D341Med (cell line): ENCODE measurements around the gene TP53RK.
"Not testable (repeated sequence)": the region's sequence is repeated elsewhere in the genome, so short reads cannot be mapped to it uniquely, and the experiment has no call there.

ENCODE experiments used
- DNase-seq: peaks from one replicate; pipeline ENCODE4 v3.0.0; 2012; ENCODE audit warnings: low spot score

TP53RK gene

DNA sequence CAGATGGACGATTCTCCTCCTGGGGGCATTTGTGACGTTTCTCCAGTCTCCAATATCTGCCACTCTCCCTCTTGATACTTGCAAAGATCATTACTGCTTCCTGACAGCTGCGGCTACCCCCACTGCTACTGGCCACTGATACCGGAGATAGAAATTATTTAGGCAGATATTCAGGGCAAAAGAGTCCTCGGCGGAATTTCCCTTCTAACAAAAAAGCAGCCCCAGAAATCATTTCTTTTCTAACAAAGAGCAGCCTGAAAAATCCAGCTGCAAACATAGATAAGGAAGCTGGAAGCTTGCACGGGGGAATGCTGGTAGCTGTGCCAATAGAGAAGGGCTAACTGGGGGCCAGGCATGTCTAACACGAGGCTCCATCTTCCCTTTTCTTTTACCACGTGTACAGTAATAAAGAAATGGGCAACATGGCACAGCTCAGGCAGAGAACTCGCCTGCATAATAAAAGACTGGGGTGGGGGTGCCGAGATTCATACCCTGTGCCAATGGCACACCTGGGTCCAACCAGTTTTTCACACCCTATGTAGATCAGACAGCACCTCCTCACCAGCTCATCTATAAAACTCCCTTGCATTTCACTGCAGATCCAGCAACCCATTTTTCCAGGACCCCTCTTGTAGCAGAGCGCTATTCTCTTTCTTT is 6.1 kb downstream of the TP53RK start:
- DNase-seq: no peak

DNA sequence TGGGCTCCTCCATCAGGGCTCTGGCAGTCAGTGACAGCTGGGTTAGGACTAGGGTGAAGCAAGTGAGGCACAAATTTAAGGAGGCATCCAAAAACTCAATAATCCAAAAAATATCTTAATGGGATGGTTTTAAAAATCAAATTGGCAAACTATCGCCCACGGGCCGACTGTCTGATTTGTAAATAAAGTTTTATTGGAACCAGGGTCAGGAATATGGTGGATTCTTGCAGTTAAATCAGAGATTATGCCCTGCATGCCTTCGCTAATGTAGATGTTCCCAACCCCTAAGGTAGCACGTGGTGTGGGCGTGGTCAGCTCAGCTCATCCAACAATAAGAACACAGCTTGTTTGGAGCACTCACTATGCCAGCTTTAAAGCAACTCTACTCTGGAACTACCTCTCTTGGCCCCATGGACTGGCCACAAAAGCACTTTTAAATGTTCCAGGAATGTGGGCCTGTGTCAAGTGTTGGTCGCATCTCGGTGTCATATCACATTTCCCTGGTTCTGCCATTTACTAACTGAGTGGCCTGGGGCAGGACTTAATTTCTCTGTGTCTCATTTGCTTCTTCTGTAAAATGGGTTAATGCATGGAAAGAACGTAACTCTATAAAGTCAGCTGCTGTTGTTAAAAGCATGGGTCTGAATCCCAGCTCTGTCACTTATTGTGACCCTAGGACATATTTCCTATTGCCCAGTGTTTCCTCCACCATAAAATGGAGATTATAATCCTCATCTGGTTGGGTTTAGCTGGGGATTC is 7.0 kb downstream of the TP53RK start:
- DNase-seq: no peak

DNA sequence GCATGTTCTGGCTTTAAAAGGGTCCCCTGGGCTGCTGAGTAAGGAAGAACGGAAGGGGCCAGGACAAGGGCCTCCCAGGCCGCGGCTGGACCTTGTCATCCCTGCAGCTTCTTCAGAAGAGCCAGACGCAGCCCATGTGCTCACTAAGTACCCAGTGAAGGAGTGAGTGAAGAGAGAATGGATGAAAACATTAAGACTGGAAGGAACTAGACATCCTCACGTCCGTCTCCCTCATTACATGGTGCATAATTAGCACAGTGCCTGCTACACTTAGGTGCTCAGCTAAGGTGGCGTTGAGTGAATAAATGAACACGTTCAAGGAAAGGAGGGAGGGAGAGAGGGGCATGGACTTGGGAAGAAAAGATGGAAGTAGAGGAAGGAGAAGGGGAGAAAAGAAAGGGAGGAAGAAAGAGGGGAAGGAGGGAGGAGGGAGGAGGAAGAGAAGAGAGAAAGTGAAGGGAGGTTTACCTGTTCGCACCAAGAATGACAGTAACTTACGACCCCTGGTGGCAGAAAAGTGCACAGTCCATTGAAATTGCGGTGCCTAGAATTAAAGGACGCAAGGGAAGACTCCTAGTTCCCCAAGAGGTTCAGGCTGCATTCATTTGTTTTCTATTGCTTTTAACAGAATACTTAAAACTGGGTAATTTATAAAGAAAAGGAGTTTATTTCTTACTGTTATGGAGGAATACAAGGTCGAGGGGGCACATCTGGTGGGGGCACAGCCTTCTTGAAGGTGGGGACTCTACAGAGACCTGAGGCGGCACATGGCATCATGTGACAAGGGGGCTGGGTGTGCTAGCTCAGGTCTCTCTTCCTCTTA is 8.0 kb downstream of the TP53RK start:
- peak; percentile 66 for DNase-seq

DNA sequence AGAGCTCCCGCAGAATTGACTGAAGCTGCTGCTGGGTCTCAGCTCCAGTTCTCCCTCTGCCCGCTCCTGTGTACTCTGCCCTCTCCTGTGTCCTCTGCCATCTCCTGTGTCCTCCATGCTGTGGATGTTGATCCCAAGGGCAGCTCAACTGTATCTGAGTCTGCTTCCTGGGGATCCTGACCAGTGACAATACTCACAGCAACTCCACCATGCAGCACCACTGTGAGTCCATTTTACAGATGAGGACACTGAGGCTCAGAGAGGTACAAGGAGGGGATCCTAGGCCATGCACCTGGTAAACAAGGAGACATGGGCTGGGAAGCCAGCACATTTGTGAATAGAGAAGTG is 8.6 kb downstream of the TP53RK start:
- DNase-seq: no peak

DNA sequence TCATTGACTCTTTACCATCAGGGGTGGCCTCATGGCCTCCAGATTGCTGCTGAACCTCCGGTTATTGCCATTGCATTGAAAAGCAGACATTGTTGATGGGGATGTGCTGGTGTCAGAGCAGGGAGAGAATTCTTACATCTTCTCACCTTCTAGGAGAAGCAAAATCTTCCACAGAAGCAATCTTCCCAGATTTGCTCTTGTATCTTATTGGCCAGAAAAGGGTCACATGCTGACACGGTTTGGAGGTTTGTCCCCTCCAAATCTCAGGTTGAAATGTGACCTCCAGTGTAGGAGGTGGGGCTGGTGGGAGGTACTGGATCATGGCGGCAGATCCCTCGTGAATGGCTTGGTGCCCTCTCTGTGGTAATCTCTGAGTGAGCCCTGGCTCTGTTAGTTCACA is 10.7 kb downstream of the TP53RK start:
- DNase-seq: no peak

DNA sequence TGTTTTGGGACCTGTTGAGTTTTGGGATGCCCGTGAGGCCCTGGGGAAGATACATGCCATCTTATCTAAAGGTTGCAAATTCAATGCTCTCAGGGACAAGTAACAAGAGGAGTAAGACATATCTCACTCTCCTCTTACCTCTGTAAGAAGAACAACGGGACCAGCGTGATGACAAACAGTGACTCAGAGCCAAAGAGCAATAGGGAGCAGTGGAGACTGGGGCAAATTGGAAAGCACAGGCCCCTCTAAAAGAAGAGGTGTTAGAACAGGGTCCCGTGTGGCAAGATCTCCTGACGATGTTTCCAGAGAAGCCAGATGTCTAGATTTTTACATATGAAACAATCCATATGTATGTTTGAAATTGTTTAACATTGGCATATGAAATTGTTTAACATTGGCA is 11.6 kb downstream of the TP53RK start:
- no peak for DNase-seq

DNA sequence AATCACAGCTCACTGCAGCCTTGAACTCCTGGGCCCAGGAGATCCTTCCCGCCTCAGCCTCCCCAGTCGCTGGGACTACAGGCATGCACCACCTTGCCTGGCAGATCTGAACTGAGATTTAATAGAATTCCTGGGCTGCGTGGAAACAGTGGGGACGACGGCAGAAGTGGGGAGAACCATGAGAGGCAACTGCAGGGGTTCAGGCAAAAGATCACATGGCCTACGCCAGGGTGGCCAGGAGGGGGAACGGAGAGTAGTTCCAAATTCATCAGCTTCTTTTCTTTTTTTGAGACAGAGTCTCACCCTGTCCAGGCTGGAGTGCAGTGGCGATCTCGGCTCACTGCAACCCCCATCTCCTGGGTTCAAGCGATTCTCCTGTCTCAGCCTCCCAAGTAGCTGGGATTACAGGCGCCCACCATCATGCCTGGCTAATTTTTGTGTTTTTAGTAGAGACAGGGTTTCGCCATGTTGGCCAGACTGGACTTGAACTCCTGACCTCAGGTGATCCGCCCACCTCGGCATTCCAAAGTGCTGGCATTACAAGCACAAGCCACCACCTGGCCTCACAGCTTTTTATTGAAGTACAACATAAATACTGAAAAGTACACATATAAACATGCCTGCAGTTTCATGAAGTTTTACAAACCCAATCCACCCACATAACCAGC is 12.5 kb downstream of the TP53RK start:
- not testable (repeated sequence) for DNase-seq

DNA sequence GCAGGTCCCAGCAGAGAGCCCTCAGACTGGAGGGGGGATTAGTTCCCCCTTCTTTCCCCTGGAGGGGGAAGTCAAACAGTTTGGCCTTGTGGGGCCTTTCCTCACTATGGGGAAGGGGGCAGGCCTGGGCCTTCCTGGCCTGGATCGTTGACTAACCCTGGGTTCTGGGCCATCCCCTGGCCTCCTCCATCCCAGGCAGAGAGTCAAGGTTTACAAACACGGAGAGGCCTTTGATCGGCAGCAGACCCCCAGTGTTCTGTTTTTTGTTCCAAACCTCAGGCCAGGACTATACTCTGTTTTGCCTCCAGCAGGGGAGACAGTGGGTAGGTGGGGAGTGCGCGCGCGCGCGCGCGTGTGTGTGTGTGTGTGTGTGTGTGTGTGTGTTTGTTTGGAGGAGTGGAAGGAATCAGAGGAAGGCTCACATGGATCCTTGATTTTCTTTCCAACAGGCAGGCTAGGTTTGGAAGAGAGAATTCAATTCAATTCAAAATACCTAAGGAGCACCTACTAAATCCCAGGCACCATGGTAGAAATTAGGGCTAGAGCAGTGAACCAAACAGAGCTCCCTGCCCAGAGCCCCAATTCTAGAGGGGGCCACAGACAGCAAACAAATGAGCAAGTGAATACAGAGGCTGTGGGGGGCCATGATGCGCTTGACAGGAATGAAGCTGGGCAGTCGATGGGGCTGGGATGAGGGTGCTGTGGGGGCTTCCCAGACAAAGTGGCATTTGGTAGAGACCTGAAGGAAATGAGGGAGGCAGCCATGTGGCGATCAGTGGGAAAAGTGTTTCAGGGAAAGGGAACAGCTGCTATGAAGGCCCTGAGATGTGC is 14.8 kb downstream of the TP53RK start:
- DNase-seq: no peak

DNA sequence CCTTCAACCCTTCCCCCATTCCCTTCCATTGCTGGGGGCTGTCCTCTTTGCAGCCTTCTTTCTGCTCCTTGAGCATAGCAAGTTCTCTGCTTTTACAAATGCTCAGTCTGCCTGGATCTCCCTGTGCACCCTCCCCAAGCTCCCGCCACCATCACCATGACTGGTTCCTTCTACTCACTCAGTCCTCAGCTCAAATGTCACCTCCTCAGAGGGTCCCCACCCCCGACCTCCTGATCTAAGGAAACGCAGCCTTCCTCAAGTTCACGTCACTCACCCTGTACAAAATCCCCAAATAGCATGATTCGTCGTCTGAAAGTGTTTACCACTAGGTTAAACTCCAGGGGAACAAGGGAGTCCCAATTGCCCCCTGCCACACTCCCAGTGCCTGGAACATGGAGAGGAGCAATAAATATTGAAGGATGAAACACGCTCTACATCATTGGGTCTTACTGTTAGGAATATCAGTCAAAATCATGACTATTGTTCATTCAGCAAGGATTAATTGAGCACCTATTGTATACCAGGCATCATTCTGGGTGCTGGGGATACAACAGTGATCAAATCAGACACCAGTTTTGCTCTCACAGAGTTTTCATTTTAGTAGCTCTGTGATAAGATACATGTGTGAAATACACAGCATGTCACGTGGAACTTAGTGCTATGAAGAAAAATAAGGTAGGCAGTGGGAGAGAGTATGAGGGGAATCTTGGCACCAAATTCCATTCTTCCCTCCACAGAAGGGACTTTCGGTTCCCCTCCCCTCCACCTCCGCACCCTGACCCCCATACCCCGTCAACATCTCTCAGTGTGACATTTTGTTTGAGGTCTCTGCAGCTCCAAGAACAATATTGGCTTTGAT is 15.6 kb downstream of the TP53RK start:
- DNase-seq: no peak

DNA sequence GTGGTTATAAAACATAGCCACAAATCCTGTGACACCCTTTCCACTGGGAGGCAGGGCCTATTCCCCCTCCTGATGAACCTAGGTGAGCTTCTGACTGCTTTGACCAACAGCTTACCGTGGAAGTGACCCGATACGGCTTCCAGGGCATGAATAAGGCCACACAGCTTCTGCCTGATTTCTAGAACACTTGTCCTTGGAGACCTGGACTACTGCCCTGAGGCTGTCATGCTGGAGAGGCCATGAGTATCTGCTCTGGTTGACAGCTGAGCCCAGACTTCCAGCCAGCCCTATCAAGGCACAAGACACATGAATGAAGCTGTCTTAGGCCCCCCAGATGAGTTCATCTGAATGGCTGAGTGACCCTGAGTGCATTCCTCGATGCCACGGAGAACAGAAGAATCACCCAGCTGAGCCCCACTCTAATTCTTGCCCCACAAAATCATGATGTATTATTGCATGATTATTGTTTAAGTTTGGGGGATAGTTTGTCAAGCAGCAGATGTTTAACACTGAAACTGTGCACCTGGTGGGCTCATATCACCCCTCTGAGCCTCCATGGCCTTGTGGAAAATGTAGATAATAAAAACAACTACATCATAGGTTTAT is 16.6 kb downstream of the TP53RK start:
- DNase-seq: no peak

DNA sequence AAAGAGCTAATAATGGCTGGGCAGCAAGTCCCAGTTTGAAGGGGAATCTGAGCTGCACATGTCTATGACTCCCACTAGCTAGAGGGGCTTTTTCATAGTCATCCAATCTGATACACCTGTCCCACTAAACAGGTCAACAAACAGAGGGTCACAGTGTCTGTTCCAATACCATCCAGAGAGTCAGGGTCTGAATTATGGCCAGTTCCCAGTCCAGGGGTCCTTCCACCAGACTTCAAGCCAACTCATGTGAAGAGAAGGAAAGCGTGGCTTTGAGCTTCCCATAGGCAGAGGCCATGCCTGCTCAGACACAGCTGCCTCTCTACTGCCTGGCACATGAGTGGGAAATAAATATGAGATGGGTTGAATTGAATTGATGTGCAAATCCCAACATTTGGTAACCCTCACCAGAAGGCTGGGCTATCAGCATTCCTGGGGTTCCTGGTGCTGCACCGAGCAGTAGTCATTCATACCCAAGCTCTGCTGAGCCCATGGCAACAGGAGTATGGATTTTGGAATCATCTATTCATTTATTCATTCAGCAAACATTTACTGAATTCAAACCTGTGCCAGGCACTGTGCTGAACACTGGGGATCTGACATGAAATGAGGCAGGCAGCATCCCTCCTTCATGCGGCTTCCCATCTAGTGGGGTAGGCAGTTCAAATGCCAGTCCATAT is 17.2 kb downstream of the TP53RK start:
- no peak for DNase-seq

DNA sequence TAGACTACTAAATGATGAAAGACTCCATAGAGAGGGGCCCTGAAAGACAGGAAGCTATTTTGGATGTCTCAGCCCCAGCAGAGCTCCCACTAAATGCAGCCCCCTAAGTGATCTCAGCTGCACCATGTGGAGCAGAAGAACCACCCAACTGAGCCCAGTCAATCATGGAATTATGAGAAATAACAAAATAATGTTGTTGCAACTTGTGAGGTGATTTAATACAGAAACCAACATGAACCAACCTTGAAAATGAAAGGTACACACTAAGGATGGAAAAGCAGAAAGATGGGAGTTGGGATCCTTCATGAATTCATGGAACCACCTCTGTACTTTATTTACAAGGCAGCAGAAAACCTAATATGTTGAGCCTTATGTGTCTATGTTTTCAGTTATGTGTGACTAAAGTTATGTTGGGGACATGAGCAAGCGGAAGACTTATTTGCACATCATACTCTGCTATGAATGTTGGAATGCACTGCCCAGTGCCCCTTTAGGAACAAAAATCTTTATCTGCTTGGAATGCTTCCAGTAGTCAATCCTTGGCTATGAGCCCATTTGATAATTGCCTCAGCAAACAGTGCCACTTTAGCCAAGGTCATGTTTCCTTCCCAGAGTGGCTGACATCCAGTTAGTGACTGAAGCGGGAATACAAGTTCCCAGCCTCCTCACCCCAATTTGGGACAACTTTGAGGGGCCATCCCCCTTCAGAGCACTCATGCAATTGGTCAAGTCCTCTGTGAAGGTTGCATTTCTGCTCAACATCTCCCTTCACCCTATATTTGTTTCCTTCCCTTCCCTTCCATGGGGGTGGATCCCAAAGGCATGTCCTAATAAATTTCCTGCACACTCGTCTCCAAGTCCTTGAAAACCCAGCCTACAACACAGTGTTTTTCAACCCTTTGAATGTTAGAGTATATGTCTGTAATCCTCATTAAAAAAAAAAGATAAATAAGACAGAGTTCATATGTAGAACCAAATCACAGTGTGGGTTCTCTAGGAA is 18.4 kb downstream of the TP53RK start:
- DNase-seq: no peak

DNA sequence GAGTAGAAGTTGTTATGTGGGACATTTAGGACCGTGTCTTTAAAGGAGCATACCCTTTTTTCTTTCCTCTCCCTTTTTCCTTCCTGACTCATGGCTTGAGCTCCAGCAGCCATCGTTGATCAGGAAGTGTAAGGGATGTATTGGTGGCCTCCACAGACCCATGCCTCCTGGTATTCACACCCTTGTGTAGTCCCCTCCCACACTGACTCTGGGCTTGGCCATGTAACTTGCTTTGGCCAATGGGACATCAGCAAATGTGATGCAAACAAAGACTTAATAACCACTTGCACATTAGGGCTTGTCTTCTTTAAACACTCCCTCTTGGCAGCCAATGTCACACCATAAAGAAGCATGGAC is 19.0 kb downstream of the TP53RK start:
- no peak for DNase-seq

DNA sequence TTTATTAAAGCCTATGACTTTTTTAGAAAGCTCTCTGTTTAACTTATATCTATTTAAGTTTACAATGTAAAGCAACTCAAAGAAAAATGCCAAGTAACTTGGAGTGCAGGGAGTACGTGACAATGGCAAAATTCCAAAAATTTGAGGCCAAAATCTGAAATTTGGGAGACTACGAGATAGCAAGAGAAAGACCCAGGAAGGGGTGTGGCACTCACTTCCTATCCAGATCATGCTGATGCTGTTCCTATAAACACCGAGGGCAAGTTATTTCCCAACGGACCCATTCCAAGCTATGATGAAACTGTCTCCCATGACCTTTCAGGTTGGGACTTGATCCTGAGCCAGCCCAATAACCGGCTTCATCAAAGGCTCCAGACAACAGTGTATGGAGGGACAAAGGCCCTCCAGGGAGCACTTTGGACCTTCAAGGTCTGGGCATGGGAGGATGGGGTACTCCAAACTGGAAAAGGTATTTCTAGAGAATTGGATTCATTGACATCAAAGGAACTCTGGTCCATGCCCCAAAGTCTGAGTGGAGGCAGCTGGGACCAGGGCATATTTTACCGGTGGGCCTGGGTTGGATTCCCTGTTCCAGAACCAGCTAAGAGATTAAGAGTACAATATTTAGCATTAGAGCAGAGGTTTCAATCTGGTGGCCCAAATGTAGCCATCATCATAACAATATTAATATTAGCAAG is 22.3 kb downstream of the TP53RK start:
- DNase-seq: no peak

DNA sequence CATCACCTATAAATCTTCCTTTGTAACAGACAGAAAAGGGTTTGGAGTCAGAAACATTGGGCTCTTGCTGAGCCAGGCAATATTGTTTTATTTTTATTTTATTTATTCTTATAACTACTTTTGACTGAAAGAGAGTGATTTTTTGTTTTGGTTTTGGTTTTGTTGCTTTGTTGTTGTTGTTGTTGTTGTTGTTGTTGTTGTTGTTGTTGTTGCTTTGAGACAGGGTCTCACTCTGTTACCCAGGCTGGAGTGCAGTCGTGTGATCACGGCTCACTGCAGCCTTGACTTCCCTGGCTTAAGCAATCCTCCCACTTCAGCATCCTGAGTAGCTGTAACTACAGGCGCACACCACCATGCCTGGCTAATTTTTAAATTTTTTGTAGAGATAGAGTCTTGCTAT is 22.9 kb downstream of the TP53RK start:
- DNase-seq: no peak

DNA sequence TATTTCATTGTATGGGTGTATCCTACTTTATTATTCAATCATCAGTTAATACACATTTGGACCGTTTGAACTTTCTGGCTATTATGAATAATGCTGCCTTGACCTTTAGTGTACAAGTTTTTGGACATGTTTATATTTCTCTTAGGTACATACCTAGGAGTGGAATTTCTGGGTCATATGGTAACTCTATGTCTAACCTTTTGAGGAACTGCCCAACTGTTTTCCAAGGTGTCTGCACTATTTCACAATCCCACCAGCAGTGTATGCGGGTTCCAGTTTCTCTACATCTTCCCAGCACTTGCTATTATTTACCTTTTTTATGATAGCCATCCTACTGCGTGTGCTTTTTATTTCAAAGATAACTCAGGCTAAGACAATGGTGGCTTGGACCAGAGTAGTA is 23.6 kb downstream of the TP53RK start:
- DNase-seq: no peak

DNA sequence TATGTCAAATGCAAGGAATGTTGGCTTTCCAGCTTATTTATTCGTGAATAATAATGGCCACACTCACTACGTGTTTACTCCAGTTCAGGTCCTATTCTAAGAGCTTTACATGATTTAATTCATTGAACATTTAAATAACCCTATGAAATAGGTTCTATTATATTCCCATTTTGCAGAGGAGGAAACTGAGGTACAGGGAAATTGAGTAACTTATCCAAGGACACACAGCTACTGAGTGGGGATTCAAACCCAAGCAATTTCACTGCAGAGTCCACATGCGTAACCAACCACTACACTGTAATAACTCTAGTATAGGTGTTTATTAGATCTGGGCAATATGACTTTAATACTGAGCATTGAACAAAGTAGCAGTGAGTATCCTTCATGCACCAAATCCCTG is 25.7 kb downstream of the TP53RK start:
- no peak for DNase-seq

DNA sequence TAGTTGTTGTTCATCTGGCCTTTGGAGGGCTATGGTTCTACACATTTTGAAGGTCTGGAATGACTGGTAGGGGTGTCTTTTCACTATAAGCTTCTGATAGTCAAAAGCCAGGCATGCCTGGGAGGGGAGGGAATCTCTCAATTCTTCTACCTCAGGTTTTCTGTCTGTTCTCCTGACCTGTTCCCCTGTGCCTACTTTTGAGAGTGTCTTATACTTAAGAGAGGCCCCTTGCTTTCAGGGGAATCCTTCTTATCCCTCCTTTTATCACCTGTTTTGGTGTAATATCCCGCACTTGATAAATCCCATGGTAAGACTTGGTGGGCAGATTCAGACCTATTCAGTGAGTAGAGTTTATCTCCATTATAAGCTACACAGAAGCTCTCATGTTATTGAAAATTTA is 27.6 kb downstream of the TP53RK start:
- DNase-seq: no peak
